ENCODE measurements around the gene TAB2. TPM values are rescaled to one million over a fixed set of nuclear protein-coding genes. Genes with fewer than 3 reads are reported as not detected.

TAB2 gene
- total and polyA plus RNA-seq, 2 of the 8 experiments (the other 6 are each of a cell fraction or from before 2014, with no cell fraction given) = 40.4 to 63.0 TPM

DNA sequence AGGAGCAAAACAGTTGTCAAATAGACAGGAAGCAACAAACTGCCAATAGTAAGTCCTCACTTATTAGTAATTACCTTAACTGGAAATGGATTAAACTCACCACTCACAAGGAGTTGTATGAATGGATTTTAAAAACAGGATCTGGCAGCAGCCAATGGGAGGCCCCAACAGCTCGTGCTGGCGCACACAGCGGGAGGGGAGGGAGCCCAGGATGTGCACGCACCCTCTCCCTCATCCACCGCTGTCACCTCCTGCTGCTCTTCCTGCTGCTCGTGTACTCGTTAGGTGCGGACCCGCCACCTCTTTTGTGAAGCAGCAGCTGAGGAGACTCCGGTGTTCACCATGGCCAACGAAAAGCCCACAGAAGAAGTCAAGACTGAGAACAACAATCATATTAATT, 82.5 kb downstream of the TAB2 start, which contains the start of gene SUMO4:
Gene SUMO4, plus strand, starts transcription at position 213 of the 400 bp plus-strand sequence. Its CDS starts 130 bp downstream, at position 343.
- Histone ChIP-seq H3K36me3 (ENCODE audit: control insufficient read depth in 2 of 4, insufficient read depth in 4 of 4, low read length in 3 of 4) (peaks cover 5 to 35% (median 10%) of the 10 kb centered on the region in 4 experiments), H3K23ac (ENCODE audit: insufficient read length) (no peak within 1 kb of the TSS), H2AFZ (ENCODE audit: low read length) (no peak within 1 kb of the TSS), H3K79me1 (ENCODE audit: low read depth, low read length) (no peaks in the 10 kb centered on the region), H3K4ac (replicated peaks; ENCODE audit: insufficient read length, low read depth, low read length) (no peak within 1 kb of the TSS), H3K4me1 (replicated peaks in 1 of 4; ENCODE audit: control insufficient read depth in 3 of 4, insufficient read depth in 4 of 4, low read length in 3 of 4) (no peaks in the 10 kb centered on the region), H4K20me1 (replicated peaks in 1 of 2; ENCODE audit: control insufficient read depth in 1 of 2, insufficient read depth in 2 of 2, low read length in 2 of 2) (no peaks in the 10 kb centered on the region), H3K27ac (ENCODE audit: low read depth, low read length) (no peak within 1 kb of the TSS), H2BK20ac (ENCODE audit: low read length) (no peak within 1 kb of the TSS), H4K8ac (ENCODE audit: extremely low read depth, insufficient read depth, low read length) (no peak within 1 kb of the TSS; the same call in 1 of the 2 replicates), H3K4me2 (ENCODE audit: insufficient read depth in 1 of 2, low read depth in 2 of 2, low read length in 2 of 2) (no peak within 1 kb of the TSS), H3K14ac (ENCODE audit: insufficient read length) (no peak within 1 kb of the TSS), H3K79me2 (ENCODE audit: control insufficient read depth in 1 of 2, insufficient read depth in 2 of 2, low read length in 2 of 2) (peaks cover 0 to 3% of the 10 kb centered on the region in 2 experiments; a peak in 1 of 4 replicates), H4K5ac (ENCODE audit: insufficient read length, low read depth, low read length) (no peak within 1 kb of the TSS), H2BK15ac (ENCODE audit: low read length) (no peak within 1 kb of the TSS), H2AK5ac (ENCODE audit: low read depth, low read length) (no peak within 1 kb of the TSS), H3K18ac (ENCODE audit: extremely low read depth, low read length) (no peak within 1 kb of the TSS), H3K23me2 (ENCODE audit: low read depth, low read length) (no peaks in the 10 kb centered on the region), H3K56ac (replicated peaks; ENCODE audit: insufficient read length, low read depth, low read length) (no peak within 1 kb of the TSS), H2BK5ac (ENCODE audit: low read depth, low read length) (no peak within 1 kb of the TSS), H4K91ac (replicated peaks; ENCODE audit: insufficient read length, low read length) (no peak within 1 kb of the TSS), H3K9ac (replicated peaks in 1 of 4; ENCODE audit: extremely low read depth in 1 of 4, low read depth in 3 of 4, low read length in 3 of 4) (no peak within 1 kb of the TSS), H3K9me3 (ENCODE audit: insufficient read depth in 2 of 2, low read depth in 1 of 2, low read length in 1 of 2) (no peaks in the 10 kb centered on the region), H2BK120ac (replicated peaks; ENCODE audit: low read depth, low read length) (no peak within 1 kb of the TSS), H3K4me3 (ENCODE audit: extremely low read depth in 1 of 4, insufficient read depth in 2 of 4, low read depth in 3 of 4, low read length in 4 of 4) (no peak within 1 kb of the TSS), H3K27me3 (replicated peaks in 1 of 4; ENCODE audit: control insufficient read depth in 3 of 4, extremely low read depth in 1 of 4, insufficient read depth in 3 of 4, low read length in 3 of 4) (no peaks in the 10 kb centered on the region), H2BK12ac (ENCODE audit: low read depth, low read length) (no peak within 1 kb of the TSS)
- POLR2A ChIA-PET (ENCODE audit: partially characterized antibody) = no interaction called here
- no peak for DNase-seq (ENCODE audit: low read depth in 1 of 2, low spot score in 2 of 2)
- 93% methylated on average over 11 of the region's 11 CpGs; no CpG with 5 or more reads in 1 of the 2 experiments for WGBS, 2 experiments (ENCODE audit: extremely low coverage in 1 of 2, insufficient coverage in 1 of 2, insufficient read length in 1 of 2, insufficient replicate concordance in 2 of 2, low coverage in 1 of 2, low lambda C conversion rate in 2 of 2, missing lambda C conversion rate in 1 of 2)
- FAIRE-seq = no peak
- CTCF ChIA-PET (ENCODE audit: partially characterized antibody) = no interaction called here
- TF ChIP-seq TBP (IDR thresholded peaks at IDR 0.05; ENCODE audit: low read depth, low read length) (no peak), SP2 (IDR thresholded peaks at IDR 0.05; ENCODE audit: low read length) (no peak), SIRT6 (IDR thresholded peaks at IDR 0.05; ENCODE audit: low read length) (no peak), RFX5 (IDR thresholded peaks at IDR 0.05; ENCODE audit: borderline replicate concordance, low read depth, low read length) (no peak), NANOG (IDR thresholded peaks at IDR 0.05; ENCODE audit: insufficient read depth, low read depth, low read length, poor library complexity, severe bottlenecking) (no peak), RXRA (IDR thresholded peaks at IDR 0.05; ENCODE audit: insufficient read depth, low read depth, low read length) (no peak), EZH2 (IDR thresholded peaks at IDR 0.05; ENCODE audit: low read depth, low read length, severe bottlenecking) (no peak), SRF (IDR thresholded peaks at IDR 0.05; ENCODE audit: low read depth, low read length) (no peak), GABPA (IDR thresholded peaks at IDR 0.05; ENCODE audit: borderline replicate concordance, insufficient read depth, low read length) (no peak)
- TF ChIP-seq, protein P1, sequence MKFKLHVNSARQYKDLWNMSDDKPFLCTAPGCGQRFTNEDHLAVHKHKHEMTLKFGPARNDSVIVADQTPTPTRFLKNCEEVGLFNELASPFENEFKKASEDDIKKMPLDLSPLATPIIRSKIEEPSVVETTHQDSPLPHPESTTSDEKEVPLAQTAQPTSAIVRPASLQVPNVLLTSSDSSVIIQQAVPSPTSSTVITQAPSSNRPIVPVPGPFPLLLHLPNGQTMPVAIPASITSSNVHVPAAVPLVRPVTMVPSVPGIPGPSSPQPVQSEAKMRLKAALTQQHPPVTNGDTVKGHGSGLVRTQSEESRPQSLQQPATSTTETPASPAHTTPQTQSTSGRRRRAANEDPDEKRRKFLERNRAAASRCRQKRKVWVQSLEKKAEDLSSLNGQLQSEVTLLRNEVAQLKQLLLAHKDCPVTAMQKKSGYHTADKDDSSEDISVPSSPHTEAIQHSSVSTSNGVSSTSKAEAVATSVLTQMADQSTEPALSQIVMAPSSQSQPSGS (IDR thresholded peaks at IDR 0.05; ENCODE audit: low read length) = no peak
- TF ChIP-seq, protein P2, sequence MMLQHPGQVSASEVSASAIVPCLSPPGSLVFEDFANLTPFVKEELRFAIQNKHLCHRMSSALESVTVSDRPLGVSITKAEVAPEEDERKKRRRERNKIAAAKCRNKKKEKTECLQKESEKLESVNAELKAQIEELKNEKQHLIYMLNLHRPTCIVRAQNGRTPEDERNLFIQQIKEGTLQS (IDR thresholded peaks at IDR 0.05; ENCODE audit: insufficient read depth, low read depth, low read length) = no peak
- TF ChIP-seq, protein P3, sequence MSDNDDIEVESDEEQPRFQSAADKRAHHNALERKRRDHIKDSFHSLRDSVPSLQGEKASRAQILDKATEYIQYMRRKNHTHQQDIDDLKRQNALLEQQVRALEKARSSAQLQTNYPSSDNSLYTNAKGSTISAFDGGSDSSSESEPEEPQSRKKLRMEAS (IDR thresholded peaks at IDR 0.05) = no peak
